ENCODE measurements around the gene CCDC50. TPM values are rescaled to one million over a fixed set of nuclear protein-coding genes. Genes with fewer than 3 reads are reported as not detected.
A peak's percentile ranks its signal among the peaks of the same experiment; 100 is the strongest.

The CCDC50 gene
- total and polyA plus RNA-seq, 10 of the 15 experiments (the other 5 are each of a cell fraction or from before 2014, with no cell fraction given): 46.7 to 150 (median 125) TPM

DNA sequence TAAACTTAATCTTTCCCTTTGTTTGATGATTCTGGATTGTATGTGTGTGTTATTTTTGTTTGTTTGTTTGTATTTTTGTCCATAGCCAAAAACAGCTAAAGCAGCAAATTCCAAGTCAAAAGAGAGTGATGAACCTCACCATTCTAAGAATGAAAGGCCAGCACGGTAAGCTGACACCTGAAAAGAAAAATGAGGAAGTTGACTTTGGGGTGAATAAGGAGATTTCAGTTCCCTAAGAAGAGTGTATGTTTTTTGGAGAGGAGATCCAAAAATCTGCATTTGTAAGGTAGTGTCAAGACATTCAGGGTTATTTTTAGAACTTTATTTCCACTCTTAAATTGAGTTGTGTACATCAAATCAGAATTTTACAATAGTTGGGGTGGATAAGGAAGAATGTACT is 53.5 kb downstream of the CCDC50 start:
- peaks cover 5 to 28% of the 10 kb centered on the region in 2 experiments; a peak in 3 of 4 replicates for H3K36me3 ChIP-seq (ENCODE audit: control insufficient read depth in 2 of 2, insufficient read depth in 2 of 2, low read length in 1 of 2)
- ChIA-PET POLR2A (interaction anchor here (1.1 kb wide), 1 partner anchor 27 kb away, joined by 3 read pairs; no protein-coding TSS in a partner anchor), SMC1A (ENCODE audit: uncharacterized antibody, unreplicated experiment) (interaction anchor here (0.9 to 5.2 kb wide), 21 partner anchors 9 to 247 kb away, joined by 3 to 33 read pairs (median 5); no protein-coding TSS in a partner anchor), CTCF (interaction anchor here (0.6 to 2.3 kb wide), 13 partner anchors 9 to 247 kb away, joined by 3 to 8 read pairs (median 3); no protein-coding TSS in a partner anchor), RAD21 (ENCODE audit: unreplicated experiment) (interaction anchor here (0.7 to 2.6 kb wide), 9 partner anchors 10 to 140 kb away, joined by 3 to 17 read pairs (median 4); no protein-coding TSS in a partner anchor)
- in situ Hi-C loops (cut with MboI) (no loop called here), intact Hi-C loops (cut with micrococcal nuclease; ENCODE audit: unreplicated experiment) (no loop called here)
- H4K20me1 ChIP-seq (ENCODE audit: control insufficient read depth, insufficient read depth): no peaks in the 10 kb centered on the region
- BruUV-seq (replicated peaks): no TSS peak
- H3K27me3 ChIP-seq (replicated peaks in 1 of 2; ENCODE audit: control insufficient read depth in 2 of 2, insufficient read depth in 2 of 2, low read length in 1 of 2): no peaks in the 10 kb centered on the region
- no peak overlapping the region for H3K9ac ChIP-seq (ENCODE audit: control insufficient read depth, insufficient read depth, low read length)
- H3K4me3 ChIP-seq: no peak overlapping the region
- DNase-seq (ENCODE audit: low read depth, low spot score) (no peak), FAIRE-seq (peak; percentile 73), ATAC-seq (peak; percentile 60)
- no peaks in the 10 kb centered on the region for H3K79me2 ChIP-seq (ENCODE audit: control insufficient read depth, insufficient read depth, low read length)
- no peak overlapping the region for H3K27ac ChIP-seq (ENCODE audit: control insufficient read depth, insufficient read depth)
- no peak overlapping the region for H3K4me2 ChIP-seq (ENCODE audit: control insufficient read depth, insufficient read depth)
- 0% methylated on average over 1 of the region's 1 CpG for WGBS (ENCODE audit: insufficient coverage, insufficient replicate concordance, low lambda C conversion rate, missing lambda C conversion rate)
- H3K9me3 ChIP-seq (replicated peaks; ENCODE audit: control insufficient read depth, insufficient read depth, low read length): no peaks in the 10 kb centered on the region
- peaks cover 17% of the 10 kb centered on the region for H3K4me1 ChIP-seq (ENCODE audit: control insufficient read depth, insufficient read depth, low read length)
- no peak overlapping the region for H2AFZ ChIP-seq (ENCODE audit: control insufficient read depth, low read depth, low read length)
- TF ChIP-seq HDAC6 (IDR thresholded peaks at IDR 0.05; ENCODE audit: unreplicated experiment) (no peak), ZSCAN29 (IDR thresholded peaks at IDR 0.05) (no peak), ATF7 (IDR thresholded peaks at IDR 0.05; ENCODE audit: low read depth) (no peak), NR2F1 (conservative IDR thresholded peaks at IDR 0.05) (0 out of 2 replicates have a peak, but pooled peaks have one; percentile 30), NFIC (IDR thresholded peaks at IDR 0.05; ENCODE audit: low read depth, low read length) (0 out of 2 replicates have a peak, but pooled peaks have one; percentile 27), BHLHE40 (IDR thresholded peaks at IDR 0.05; ENCODE audit: borderline replicate concordance in 1 of 2, low read depth in 2 of 2, low read length in 1 of 2) (no peak), ETV6 (conservative IDR thresholded peaks at IDR 0.05 in 1 of 2, IDR thresholded peaks at IDR 0.05 in 1 of 2; ENCODE audit: borderline replicate concordance in 1 of 2, low read depth in 1 of 2) (no peak), NRF1 (conservative IDR thresholded peaks at IDR 0.05; ENCODE audit: low read depth, low read length) (no peak), ZNF217 (IDR thresholded peaks at IDR 0.05) (no peak)
- TF ChIP-seq, protein P1, sequence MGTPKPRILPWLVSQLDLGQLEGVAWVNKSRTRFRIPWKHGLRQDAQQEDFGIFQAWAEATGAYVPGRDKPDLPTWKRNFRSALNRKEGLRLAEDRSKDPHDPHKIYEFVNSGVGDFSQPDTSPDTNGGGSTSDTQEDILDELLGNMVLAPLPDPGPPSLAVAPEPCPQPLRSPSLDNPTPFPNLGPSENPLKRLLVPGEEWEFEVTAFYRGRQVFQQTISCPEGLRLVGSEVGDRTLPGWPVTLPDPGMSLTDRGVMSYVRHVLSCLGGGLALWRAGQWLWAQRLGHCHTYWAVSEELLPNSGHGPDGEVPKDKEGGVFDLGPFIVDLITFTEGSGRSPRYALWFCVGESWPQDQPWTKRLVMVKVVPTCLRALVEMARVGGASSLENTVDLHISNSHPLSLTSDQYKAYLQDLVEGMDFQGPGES (IDR thresholded peaks at IDR 0.05): no peak
- TF ChIP-seq, protein P2, sequence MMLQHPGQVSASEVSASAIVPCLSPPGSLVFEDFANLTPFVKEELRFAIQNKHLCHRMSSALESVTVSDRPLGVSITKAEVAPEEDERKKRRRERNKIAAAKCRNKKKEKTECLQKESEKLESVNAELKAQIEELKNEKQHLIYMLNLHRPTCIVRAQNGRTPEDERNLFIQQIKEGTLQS (IDR thresholded peaks at IDR 0.05; ENCODE audit: borderline replicate concordance, extremely low read depth, low read depth, low read length): no peak
- TF ChIP-seq, protein P3, sequence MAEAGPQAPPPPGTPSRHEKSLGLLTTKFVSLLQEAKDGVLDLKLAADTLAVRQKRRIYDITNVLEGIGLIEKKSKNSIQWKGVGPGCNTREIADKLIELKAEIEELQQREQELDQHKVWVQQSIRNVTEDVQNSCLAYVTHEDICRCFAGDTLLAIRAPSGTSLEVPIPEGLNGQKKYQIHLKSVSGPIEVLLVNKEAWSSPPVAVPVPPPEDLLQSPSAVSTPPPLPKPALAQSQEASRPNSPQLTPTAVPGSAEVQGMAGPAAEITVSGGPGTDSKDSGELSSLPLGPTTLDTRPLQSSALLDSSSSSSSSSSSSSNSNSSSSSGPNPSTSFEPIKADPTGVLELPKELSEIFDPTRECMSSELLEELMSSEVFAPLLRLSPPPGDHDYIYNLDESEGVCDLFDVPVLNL (IDR thresholded peaks at IDR 0.05; ENCODE audit: low read depth, low read length): no peak
- TF ChIP-seq, protein P4, sequence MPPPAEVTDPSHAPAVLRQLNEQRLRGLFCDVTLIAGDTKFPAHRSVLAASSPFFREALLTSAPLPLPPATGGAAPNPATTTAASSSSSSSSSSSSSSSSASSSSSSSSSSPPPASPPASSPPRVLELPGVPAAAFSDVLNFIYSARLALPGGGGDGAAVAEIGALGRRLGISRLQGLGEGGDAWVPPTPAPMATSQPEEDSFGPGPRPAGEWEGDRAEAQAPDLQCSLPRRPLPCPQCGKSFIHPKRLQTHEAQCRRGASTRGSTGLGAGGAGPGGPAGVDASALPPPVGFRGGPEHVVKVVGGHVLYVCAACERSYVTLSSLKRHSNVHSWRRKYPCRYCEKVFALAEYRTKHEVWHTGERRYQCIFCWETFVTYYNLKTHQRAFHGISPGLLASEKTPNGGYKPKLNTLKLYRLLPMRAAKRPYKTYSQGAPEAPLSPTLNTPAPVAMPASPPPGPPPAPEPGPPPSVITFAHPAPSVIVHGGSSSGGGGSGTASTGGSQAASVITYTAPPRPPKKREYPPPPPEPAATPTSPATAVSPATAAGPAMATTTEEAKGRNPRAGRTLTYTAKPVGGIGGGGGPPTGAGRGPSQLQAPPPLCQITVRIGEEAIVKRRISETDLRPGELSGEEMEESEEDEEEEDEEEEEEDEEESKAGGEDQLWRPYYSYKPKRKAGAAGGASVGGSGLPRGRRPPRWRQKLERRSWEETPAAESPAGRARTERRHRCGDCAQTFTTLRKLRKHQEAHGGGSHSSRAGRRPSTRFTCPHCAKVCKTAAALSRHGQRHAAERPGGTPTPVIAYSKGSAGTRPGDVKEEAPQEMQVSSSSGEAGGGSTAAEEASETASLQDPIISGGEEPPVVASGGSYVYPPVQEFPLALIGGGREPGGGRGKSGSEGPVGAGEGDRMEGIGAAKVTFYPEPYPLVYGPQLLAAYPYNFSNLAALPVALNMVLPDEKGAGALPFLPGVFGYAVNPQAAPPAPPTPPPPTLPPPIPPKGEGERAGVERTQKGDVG (CRISPR knock-in tag; IDR thresholded peaks at IDR 0.05): no peak
- TF ChIP-seq, protein P5, sequence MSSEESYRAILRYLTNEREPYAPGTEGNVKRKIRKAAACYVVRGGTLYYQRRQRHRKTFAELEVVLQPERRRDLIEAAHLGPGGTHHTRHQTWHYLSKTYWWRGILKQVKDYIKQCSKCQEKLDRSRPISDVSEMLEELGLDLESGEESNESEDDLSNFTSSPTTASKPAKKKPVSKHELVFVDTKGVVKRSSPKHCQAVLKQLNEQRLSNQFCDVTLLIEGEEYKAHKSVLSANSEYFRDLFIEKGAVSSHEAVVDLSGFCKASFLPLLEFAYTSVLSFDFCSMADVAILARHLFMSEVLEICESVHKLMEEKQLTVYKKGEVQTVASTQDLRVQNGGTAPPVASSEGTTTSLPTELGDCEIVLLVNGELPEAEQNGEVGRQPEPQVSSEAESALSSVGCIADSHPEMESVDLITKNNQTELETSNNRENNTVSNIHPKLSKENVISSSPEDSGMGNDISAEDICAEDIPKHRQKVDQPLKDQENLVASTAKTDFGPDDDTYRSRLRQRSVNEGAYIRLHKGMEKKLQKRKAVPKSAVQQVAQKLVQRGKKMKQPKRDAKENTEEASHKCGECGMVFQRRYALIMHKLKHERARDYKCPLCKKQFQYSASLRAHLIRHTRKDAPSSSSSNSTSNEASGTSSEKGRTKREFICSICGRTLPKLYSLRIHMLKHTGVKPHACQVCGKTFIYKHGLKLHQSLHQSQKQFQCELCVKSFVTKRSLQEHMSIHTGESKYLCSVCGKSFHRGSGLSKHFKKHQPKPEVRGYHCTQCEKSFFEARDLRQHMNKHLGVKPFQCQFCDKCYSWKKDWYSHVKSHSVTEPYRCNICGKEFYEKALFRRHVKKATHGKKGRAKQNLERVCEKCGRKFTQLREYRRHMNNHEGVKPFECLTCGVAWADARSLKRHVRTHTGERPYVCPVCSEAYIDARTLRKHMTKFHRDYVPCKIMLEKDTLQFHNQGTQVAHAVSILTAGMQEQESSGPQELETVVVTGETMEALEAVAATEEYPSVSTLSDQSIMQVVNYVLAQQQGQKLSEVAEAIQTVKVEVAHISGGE (CRISPR knock-in tag; IDR thresholded peaks at IDR 0.05): no peak

All from GM12878 (cell line).